GDM1 (cell line): ENCODE results near the gene EPN3.

Experiments
- DNase-seq: peaks from one replicate; lab custom pipeline; 2025; lab: John Stamatoyannopoulos, UW

The EPN3 gene

DNA sequence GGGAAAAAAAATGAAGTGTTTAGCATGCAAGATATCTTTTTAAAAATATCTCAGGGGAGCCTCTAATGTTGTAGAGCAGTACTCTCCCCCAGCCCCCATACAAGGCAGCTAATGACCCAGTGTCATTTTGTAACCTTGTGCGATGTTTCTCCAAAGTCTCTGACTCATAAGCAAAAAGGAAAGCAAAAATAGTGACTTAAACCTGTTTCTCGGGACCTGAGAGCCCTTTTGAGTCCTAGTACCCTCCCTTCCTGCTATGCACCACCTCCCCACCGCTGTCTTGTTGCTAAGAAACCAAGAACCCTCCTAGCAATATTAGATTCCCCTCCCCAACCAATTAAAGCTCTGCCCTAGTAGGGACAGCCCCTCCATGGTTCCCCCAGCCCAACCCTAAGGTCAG is 21.5 kb upstream of the EPN3 start:
- DNase-seq, result no peak

DNA sequence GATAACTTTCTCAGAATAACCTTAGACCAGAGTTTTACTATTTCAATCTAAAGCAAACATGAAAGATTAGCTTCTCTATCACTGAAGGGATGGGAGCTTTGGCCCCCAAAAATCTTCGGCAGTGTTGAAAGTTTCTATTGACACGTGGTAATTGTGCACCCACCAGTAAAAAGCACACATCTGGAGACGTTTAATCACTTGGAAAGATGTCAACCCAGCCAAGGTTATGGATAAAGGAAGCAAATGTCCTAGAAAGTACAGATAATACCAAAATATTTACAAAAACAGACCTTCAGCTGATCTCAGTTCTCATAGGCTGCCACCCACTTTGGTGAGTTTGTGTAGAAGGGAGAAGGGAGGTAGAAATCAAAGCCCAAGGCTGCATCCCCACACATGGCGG is 19.0 kb upstream of the EPN3 start:
- DNase-seq, result no peak

DNA sequence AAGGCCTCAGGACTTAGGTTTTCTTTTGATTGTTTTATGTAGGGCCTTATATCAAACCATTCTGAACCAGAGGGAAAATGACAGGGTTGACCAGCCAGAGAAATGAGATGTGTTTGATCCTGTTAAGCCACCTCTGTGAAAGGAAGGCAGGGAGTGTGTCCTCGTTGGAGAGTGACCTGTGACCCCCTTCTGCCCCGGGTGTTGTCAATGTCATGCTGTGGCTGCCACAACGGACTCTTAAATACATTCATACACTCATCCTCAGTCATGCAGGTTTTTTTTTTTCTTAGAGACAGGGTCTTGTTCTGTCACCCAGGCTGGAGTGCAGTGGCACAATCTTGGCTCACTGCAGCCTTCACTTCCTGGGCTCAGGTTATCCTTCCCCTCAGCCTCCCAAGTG is 18.1 kb upstream of the EPN3 start:
- DNase-seq, result no peak

DNA sequence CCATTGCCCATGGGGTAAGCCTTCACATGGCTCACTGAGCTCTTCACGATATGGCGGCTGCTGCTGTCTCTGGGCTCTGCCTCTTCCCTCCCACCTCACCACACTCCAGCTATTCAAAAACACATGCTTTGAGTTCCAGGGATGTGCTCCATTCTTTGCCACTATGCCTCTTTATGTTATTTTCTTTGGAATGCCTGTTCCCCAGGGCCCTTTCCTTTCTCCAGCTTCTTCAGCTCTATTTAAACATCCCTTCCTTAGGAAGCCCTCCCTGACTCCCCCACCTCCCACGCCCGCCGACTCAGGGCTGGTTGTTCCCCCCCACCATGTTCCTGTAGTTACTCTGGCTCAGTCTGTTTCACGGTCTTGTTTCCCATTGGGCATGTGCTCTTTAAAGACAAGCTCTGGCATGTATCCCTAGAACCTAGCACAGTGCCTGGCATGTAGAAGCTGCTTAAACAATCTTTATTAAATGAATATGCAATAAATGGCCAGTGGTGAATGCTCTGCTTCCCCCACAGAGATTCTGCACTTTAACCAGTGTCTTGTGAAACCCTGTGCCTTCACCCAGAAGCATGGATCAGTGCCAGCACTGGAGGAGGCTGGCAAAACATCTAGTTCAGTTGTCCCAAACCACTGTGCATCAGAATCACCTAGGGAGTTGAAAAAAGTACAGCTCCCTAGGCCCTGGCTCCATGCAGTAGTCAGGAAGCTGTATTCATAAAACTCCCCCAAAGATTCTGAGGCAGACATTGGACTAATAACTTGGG is 17.4 kb upstream of the EPN3 start:
- no peak for DNase-seq

DNA sequence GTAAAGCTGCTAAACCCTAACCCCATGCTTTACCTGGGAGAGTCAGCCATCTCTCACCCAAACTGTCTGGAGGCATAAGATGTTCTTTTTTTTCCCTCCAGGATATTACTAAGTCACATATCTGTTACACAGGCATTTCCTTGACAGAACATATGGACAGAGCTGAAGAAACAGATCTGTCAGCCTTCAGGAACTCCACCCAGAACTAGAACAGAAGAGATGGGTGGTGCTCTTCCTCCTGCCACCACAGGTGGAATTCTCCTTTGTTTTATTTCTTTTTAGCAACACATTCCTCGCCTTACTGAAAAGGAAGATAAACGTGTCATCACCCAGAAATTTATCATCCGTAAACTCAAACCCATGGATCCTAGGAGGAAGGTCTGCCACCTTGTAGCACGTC is 15.5 kb upstream of the EPN3 start:
- DNase-seq, result no peak

DNA sequence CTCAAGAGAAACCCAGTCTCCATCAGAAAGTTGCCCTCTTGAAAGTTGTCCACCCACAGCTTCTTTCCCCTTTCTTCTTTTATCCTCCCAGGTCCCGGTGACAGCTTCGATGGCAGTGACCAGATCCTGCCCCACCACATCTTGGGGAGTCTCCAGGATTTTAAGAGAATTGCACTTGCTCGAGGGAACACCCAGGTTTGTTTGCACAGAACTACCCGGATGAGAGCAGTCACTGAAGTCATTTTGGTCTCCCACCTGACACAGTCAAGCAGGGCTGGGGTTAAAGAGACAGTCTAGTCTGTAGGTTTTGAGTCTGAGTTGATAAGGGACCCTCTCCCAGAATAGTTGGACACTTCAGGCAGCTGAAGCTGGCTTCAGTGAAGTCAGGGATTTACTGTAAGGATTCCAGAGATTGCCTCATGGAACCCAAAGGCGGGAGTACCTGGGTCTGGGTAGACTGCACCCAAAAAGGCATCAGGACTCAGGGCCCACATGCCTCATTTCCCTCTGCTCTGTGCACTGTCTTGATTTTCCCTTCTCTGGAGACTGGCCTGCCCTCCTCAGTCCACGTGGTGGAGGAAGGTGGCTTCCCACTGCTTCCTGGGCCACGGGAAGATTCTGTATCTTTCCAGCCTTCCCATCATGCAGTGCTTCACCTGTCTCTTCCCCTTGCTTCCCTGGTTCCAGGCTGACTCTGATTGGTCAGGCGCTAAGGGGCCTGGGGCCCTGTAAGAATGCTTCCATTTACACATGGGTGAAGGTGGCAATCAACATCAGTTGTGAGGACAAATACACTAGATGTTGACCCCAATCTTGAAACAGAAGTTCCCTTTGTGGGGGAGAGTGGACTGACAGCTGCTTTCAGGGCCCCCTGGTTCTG is 14.8 kb upstream of the EPN3 start:
- DNase-seq, result no peak

DNA sequence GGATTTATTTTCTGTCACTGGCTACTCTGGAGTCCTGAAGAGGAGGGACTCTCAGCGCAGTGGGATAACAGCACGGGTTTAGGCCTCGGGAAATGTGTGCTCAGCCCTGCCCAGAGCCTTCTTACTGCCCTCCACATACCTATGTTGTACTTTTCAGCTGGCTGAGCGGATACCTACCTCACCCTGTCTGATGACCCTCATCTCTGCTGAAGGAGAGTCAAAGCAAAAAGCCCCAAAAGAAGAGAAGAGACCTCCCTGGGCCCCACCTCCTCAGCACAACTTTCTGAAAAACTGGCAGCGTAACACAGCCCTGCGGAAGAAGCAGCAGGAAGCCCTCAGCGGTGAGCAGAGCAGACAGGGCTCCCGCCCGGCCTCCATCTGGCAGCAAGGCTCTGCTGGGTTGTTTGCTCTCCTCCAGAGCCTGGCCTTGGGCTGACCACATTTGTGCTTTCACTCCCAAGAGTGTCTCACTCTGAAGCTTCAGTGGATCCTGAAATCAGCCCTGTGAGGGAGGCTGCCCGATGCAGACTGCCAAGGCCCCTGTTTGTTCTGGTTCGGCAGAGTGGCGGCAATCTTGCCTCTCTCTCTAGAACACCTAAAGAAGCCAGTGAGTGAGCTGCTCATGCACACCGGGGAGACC is 14.0 kb upstream of the EPN3 start:
- DNase-seq, result no peak

DNA sequence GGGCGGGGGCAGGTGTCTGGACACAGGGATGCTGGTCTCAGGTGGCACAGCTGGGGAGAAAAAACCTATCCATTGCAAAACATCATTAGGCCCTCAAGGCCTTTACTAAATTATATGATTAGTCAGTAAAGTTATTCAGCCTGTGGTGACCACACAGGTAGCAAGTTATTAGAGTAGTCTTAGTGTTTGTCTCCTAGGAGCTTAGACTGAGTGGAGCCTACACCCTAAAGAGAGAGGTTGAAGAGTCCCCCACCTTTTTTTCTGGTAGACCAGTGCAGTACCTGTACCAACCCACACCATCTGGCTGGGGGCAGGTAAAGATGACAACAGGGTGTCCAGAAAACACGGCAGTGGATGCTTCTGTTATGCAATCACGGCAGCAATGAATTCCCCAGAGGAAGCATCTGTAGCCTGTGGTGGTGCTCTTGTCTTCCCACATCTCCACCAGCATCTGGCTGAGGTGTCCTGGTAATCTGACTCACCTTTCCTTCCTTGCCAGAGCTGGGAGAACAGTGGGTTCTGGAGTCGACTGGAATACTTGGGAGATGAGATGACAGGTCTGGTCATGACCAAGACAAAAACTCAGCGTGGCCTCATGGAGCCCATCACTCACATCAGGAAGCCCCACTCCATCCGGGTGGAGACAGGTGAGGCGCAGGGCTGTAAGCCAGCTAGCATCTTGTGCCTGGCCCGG is 13.2 kb upstream of the EPN3 start:
- no peak for DNase-seq

DNA sequence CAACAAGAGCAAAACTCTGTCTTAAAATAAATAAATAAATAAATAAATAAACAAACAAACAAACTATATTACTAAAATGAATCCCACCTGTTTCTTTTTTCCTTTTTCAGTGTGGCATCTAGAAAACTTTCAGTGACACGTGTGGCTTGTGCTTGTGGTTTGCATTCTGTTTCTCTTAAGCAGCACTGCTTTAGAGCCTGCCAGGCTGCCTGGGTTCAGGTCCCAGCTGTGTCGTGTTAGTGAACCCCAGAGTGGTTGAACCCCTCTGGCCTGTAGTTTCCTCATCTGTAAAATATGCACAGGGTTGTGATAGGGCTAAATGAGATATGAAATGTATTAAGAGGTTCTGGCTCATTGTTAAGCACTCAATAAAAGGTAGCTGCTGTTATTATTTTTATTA is 12.1 kb upstream of the EPN3 start:
- no peak for DNase-seq

DNA sequence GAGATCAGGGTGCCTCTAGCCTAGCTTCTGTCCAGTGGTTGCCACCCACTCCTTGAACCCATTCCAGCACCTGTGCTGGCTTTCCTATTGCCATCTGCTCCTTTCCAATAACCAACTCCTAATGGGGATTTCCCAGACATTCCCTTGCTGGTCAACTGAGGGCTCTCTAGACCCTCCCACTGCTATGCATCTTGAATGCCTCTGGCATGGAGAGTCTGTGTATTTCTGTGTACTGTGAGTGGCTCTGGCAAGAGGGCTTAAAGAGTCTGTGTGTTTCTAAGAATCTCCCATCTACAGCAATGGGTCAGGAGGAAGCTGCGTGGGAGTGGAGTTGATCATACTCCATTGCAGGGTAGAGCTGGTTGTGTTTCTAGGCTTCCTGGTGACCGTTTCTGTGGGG is 11.0 kb upstream of the EPN3 start:
- DNase-seq, result no peak

DNA sequence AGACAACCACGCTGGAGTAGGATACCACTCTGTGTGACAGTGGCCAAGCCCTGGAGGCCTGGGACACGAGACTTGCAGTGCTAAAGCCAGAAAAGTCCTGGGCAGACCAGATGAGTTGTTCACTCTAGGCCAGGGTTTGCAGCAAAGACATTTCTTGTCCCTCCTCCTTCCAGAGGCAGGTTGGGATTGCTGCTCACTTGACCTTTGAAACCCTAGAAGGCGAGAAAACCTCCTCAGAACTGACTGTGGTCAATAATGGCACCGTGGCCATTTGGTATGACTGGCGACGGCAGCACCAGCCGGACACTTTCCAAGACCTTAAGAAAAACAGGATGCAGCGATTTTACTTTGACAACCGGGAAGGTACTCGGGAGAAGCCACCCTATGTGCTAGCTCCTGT is 9.8 kb upstream of the EPN3 start:
- no peak for DNase-seq

DNA sequence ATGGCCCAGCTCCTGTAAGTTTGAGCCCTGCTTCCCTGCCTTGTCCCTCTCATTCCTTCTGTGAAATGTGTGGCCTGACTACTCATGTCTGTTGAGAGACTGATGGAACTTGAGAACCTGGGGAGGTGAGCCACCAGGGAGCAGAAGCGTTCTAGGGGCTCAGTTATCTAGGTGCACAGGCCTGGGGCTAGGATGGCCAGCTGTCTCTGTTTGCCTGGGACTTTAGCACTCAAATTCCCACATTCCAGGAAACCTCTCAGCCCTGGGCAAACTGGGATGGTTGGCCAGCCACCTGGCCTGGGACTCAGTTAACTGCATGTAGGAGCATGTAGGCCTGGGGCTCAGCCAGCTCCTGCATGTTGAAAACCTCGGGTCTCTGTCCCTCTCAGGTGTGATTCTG is 9.3 kb upstream of the EPN3 start:
- no peak for DNase-seq

DNA sequence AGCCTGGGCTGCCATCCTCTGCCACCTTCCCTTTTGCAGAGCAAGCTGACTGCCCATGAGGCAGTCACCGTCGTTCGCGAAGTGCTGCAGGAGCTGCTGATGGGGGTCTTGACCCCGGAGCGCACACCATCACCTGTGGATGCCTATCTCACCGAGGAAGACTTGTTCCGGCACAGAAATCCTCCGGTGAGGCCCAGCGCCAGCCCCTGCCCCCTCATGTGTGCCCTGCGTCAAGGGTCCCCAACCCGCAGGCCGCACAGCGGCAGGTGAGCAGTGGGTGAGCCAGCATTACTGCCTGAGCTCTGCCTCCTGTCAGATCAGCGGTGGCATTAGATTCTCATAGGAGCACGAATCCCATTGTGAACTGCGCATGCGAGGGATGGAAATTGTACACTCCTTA is 7.7 kb upstream of the EPN3 start:
- no peak for DNase-seq

DNA sequence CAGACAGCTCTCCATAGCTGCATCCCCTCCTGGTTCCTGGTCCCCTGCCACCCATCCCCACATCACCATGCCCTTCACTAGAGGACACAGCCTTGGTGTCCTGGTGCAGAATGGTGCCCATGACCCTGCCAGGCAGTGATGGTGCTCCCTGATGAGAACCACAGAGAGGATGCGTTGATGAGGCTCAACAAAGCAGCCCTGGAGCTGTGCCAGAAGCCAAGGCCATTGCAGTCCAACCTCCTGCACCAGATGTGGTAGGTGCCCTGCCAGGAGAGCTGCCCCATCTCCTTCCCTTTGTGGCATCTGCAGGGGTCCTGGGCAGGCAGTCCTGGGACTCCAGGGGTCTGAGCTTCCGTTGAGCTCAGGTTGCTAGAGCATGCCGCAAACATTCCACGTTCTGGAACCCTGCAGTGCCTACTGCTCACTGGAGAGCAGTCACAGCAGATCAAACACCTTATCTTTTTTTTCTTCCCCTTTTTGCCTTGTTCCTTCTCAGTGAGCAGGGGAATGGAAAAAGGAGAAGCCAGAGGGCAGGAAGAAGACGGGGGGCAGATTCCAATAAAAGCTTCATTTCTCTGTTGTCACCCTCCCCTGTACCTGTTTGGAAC is 5.3 kb upstream of the EPN3 start:
- DNase-seq, result peak; percentile 37

DNA sequence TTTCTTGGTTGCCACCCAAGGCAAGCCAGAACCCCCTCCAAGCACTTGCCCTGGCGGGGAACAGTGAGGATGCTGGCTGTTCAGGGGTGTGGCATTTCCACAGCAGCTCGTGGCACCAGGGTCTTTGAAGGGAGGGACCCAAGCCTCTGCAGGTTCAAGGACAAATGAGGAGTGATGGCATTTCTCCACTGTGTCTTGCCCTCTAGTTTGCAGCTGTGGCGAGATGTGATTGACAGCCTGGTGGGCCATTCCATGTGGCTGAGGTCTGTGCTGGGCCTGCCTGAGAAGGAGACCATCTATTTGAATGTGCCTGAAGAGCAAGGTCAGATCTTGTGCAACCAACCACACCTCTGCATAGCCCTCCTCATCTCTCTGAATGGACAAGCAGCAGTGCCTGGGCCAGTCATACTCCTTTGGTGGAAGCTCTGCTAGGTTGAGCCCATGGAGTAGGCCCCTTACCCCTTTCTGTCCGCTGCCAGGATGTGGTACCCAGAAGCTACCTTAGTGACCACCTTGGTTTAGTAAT is 4.5 kb upstream of the EPN3 start:
- no peak for DNase-seq

DNA sequence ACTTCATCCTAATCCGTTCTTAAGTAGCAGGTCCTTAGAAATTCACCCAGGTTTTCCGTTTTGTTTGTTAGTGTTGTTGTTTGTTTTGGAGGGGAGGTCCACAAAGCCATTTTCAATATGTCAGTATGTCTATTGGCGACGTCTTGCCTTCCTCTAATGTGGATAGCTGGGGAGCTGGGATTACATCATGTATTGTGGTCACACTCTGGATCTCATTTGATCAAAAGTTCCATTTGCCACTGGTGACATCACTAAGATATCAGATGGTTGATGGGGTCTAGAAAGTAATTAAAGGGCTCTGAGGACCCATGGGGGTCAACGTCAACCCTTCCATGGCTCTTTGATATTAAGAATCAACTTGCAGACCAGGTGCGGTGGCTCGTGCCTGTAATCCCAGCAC is 2.7 kb upstream of the EPN3 start:
- no peak for DNase-seq

DNA sequence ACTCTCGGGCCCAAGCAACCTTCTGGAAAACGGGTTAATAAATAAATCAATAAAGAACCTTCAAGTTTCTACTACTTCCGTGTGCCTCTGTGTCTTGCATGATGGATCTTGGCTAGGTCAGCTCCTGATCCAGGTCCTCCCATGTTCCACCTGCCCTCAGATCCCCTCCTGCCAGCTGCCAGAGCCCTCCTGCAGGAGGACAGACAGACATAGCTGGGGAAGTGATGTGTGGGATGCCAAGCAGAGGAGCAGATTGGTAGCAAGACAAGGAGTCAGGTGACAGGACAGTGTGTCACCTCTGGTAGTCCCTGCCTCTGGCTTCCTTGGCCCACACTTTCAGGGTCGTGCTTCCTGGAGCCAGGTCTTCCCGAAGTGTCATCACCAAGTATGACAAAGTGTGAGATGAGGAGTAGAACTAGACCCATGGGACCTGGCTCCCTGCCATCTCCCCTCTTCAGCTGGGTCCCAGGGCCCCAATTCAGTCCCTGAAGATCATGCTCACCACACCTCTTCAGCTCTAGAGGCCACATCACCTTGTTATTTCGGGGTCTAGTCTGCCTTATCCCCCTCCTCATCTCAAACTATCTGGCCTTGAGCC is 1.0 kb upstream of the EPN3 start:
- no peak for DNase-seq

DNA sequence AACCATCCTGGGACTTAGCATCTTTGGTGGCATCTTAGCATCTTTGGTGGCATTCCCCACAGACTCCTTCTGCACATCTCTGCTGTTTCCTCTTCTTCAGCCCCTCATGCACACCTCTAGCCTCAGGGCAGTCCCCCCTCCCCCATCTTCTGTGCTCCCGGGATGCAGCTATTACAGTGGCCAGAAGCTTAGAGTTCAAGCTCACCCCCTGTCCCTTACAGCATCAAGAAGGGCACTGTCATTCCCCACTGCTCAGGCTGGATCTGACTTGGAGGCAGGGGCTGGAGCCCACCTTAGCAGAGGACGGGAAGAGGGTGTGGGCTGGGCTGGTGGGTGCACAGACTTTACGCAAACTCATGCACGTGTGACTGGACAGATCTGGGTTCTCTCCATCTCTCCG is 650 bp downstream of the EPN3 start:
- no peak for DNase-seq

DNA sequence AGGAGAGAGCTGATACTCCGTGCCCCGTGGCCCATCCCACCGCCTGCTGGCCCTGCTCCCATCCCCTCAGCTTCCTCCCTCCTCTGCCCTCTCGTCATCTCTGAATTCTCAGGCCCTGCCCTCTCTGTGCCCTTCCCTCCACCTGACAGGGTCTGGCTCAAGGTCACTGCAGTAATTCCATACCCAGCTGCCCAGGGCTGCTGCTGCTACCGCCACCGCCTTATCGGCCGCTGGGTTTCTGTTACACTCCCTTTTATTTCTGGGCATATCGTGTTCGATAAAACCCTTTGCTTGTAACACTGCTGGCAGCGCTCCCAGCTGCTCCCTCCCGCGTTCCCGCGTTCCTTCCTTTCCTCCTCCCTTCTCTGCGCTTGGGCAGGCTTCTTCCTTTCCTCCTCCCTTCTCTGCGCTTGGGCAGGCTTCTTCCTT is 1.2 kb downstream of the EPN3 start:
- no peak for DNase-seq

DNA sequence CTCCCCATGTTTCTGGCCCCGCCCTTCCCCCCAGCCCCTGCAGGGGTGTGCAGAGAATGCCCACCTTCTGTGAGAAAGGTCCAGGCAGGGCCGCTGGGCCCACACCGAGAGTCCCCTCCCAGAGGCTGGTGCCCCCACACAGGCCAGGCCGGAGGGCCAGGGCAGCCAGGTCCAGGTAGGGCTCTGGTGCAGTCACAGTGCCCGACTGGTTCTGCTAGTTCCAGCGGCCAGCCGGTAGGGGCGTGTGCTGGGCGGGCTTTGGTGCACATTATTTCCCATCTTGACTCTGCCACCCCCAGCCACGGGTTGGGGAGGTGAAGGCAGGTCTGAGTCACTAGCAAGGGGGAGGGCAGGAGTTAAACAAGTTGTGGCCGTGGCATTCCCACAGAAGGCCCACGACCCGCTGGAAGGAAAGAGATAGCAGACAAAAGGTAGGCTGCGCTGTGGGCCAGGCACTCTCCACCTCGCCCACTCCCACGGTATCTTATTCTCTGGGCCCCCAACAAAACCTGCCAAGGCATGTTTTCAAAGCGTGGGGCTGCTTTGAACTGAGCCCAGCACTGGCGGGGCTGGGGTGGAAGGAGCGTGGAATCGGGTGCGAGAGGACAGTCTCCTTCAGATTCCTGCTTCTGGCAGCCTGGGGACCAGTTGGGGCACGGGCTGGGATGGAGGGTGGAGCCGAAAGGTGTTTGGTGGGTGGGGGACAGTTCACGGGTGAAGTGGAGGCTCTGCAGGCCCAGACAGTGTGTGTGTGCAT is 1.9 kb downstream of the EPN3 start:
- no peak for DNase-seq

DNA sequence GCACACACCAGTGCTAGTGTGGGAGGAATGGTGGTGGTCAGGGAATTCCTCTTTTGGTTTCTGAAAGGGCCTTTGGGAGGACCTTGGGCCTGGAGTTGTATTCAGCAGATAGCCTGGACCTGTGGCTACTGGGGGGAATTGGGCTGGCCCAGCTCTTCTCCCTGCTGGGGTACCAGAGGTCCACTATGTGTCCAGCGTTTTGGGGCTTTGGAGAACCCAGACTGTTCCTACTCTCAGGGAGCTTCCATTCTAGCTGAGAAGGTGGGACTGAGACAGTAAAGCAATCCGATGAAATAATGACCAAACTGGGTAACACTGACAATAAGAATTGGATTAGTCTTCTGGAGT is 2.4 kb downstream of the EPN3 start:
- no peak for DNase-seq
